Posterior vena cava (tissue), 2 donors: ENCODE results near the gene KCNB1. TPM values are rescaled to one million over a fixed set of nuclear protein-coding genes. Genes with fewer than 3 reads are reported as not detected.

Source experiments
- DNase-seq: peaks from one replicate; pipeline ENCODE4 v3.0.0-alpha.2; 2020; ENCODE audit warnings: low spot score
- intact Hi-C, 2 donors: fragments of 100-400 bp; cut with DNase I; formaldehyde crosslinking; loops; one replicate each; pipeline versions ENCODE4 v1.14.1 to v1.14.2; 2022 to 2023
- total RNA-seq, 2 donors: library from RNA; stranded (reverse); fragmentation: NEBNext Ultra II Directional; extraction: Animal tissue kit (Norgen Biotek cat#: 25700); gene quantifications; one replicate each; pipeline ENCODE4 v1.2.1, GENCODE V29; 2021
- donor health status: DM: yes; HTN: yes; CAD: no.
- donor health status: DM: yes; HTN: yes; CAD: no.

Gene KCNB1
- total RNA-seq, 2 donors from 2014 or later = 1.6 to 9.7 TPM

GRCh38 chr20:49448917-49449316 lies 33.6 kb downstream of the KCNB1 start:
- DNase-seq = peak; percentile 23
- intact Hi-C loops = loop anchor here (5.0 kb wide), 2 partner anchors 52 to 57 kb away; no protein-coding TSS in a partner anchor

GRCh38 chr20:49447946-49448809 lies 34.3 kb downstream of the KCNB1 start:
- DNase-seq = peak; percentile 87
- intact Hi-C loops = loop anchor here (5.0 kb wide), 2 partner anchors 51 to 56 kb away; no protein-coding TSS in a partner anchor

- intact Hi-C loops = loop anchor here (5.0 kb wide), 2 partner anchors 50 to 55 kb away; no protein-coding TSS in a partner anchor
Observed at GRCh38 chr20:49447364-49447763, 35.1 kb downstream of the KCNB1 start.

GRCh38 chr20:49446808-49447207 lies 35.7 kb downstream of the KCNB1 start:
- DNase-seq = peak; percentile 96
- intact Hi-C loops = loop anchor here (5.0 kb wide), 2 partner anchors 50 to 55 kb away; no protein-coding TSS in a partner anchor

More at GRCh38 chr20:49447364-49447763, 35.1 kb downstream of the KCNB1 start:
- DNase-seq = peak; percentile 63

- no peak for DNase-seq
- intact Hi-C loops = loop anchor here (5.0 kb wide), 2 partner anchors 49 to 54 kb away; no protein-coding TSS in a partner anchor
Observed at GRCh38 chr20:49446080-49446479, 36.4 kb downstream of the KCNB1 start.

- intact Hi-C loops = loop anchor here (5.0 kb wide), 2 partner anchors 48 to 53 kb away; no protein-coding TSS in a partner anchor
- peak; percentile 19 for DNase-seq
Observed at GRCh38 chr20:49445176-49445575, 37.3 kb downstream of the KCNB1 start.

- peak; percentile 31 for DNase-seq
- intact Hi-C loops = no loop called here
Observed at GRCh38 chr20:49444553-49444990, 37.9 kb downstream of the KCNB1 start.

- peak; percentile 38 for DNase-seq
- intact Hi-C loops = no loop called here
Observed at GRCh38 chr20:49437057-49437456, 45.4 kb downstream of the KCNB1 start.

GRCh38 chr20:49435639-49436038 lies 46.8 kb downstream of the KCNB1 start:
- intact Hi-C loops = no loop called here
- DNase-seq = no peak

- DNase-seq = no peak
- intact Hi-C loops = no loop called here
Observed at GRCh38 chr20:49433333-49433732, 49.1 kb downstream of the KCNB1 start.

GRCh38 chr20:49432550-49432949 lies 49.9 kb downstream of the KCNB1 start:
- DNase-seq = peak; percentile 40

GRCh38 chr20:49431329-49431728 lies 51.1 kb downstream of the KCNB1 start:
- intact Hi-C loops = no loop called here
- DNase-seq = peak; percentile 20

More at GRCh38 chr20:49432550-49432949, 49.9 kb downstream of the KCNB1 start:
- intact Hi-C loops = no loop called here

GRCh38 chr20:49430320-49430719 lies 52.1 kb downstream of the KCNB1 start:
- no peak for DNase-seq
- intact Hi-C loops = no loop called here

- DNase-seq = peak; percentile 43
- intact Hi-C loops = no loop called here
Observed at GRCh38 chr20:49427751-49428518, 54.5 kb downstream of the KCNB1 start.

GRCh38 chr20:49426873-49427272 lies 55.6 kb downstream of the KCNB1 start:
- DNase-seq = no peak
- intact Hi-C loops = no loop called here

GRCh38 chr20:49426395-49426794 lies 56.1 kb downstream of the KCNB1 start:
- intact Hi-C loops = no loop called here
- DNase-seq = no peak

GRCh38 chr20:49424536-49424935 lies 57.9 kb downstream of the KCNB1 start:
- DNase-seq = no peak
- intact Hi-C loops = no loop called here

- intact Hi-C loops = no loop called here
- no peak for DNase-seq
Observed at GRCh38 chr20:49422161-49422560, 60.3 kb downstream of the KCNB1 start.

GRCh38 chr20:49420811-49421295 lies 61.6 kb downstream of the KCNB1 start:
- no peak for DNase-seq
- intact Hi-C loops = no loop called here

GRCh38 chr20:49420292-49420691 lies 62.2 kb downstream of the KCNB1 start:
- intact Hi-C loops = no loop called here
- no peak for DNase-seq
